A549 (cell line): Measurements from ENCODE around the gene UPK1A. TPM values are rescaled to one million over a fixed set of nuclear protein-coding genes. Genes with fewer than 3 reads are reported as not detected.

Experiments used
- ATAC-seq, 2 experiments: fragments of 200-7000 bp in 1 of 2; fragments of >200 bp in 1 of 2; cut with Nextera tagmentation in 1 of 2; cut with Tn5 transposase in 1 of 2; 3 replicates each; pipeline versions ENCODE4 v1.8.0 to v1.9.1; 2018 to 2020; ENCODE audit warnings: mild to moderate bottlenecking in 1 of 2, moderate library complexity in 1 of 2
- CTCF ChIA-PET: fragments of 300-600 bp; sonication (Branson Sonifier 250); formaldehyde crosslinking; extraction: SDS; loops from one replicate; lab custom pipeline; 2021; ENCODE audit warnings: antibody characterized with exemption, inconsistent platforms; lab: Yijun Ruan, JAX
- POLR2A ChIA-PET: fragments of 350-600 bp; formaldehyde crosslinking; extraction: SDS; loops from one replicate; lab custom pipeline; 2021; ENCODE audit warnings: antibody characterized with exemption, inconsistent platforms; lab: Yijun Ruan, JAX
- DNase-seq, 2 experiments: peaks; one replicate each; pipeline versions ENCODE4 v3.0.0 to v3.0.0-alpha.2; 2011 to 2016; ENCODE audit warnings: low read depth in 1 of 2, low spot score in 1 of 2
- FAIRE-seq: peaks from 2 replicates; lab custom pipeline; 2011; peaks lifted over from hg19 to GRCh38; lab: Jason Lieb, UNC
- H3K27ac ChIP-seq, 2 experiments: fragments of >200 bp; sonication (Bioruptor Twin); formaldehyde crosslinking; 3 replicates each; pipeline ENCODE4 v1.5.1; 2016 to 2017
- H3K4me1 ChIP-seq: fragments of >200 bp; sonication (Bioruptor Twin); formaldehyde crosslinking; 3 replicates; pipeline ENCODE4 v1.6.1; 2016
- H3K4me2 ChIP-seq: fragments of >200 bp; sonication (Bioruptor Twin); formaldehyde crosslinking; 3 replicates; pipeline ENCODE4 v1.6.1; 2016
- H3K4me3 ChIP-seq: fragments of >200 bp; sonication (Bioruptor Twin); formaldehyde crosslinking; 3 replicates; pipeline ENCODE4 v1.5.1; 2016
- H3K9me3 ChIP-seq: fragments of >200 bp; sonication (Bioruptor Twin); formaldehyde crosslinking; 3 replicates; pipeline ENCODE4 v1.6.1; 2016
- CBX8 ChIP-seq: fragments of 200-600 bp; sonication (generic); IDR thresholded peaks from 2 replicates; pipeline ENCODE4 v1.6.1; 2016
- E2F6 ChIP-seq: IDR thresholded peaks from 2 replicates; pipeline ENCODE4 v1.6.1; 2012; ENCODE audit warnings: low read depth, borderline replicate concordance
- ESRRA ChIP-seq: fragments of 150-350 bp; IDR thresholded peaks from 2 replicates; pipeline ENCODE4 v1.6.1; 2014; ENCODE audit warnings: mild to moderate bottlenecking, low read length, borderline replicate concordance
- HES2 ChIP-seq: fragments of >200 bp; sonication (Bioruptor Twin); formaldehyde crosslinking; IDR thresholded peaks from 2 replicates; pipeline ENCODE4 v1.6.1; 2016
- HOXB13 ChIP-seq: fragments of 250-450 bp; sonication (Bioruptor Pico); IDR thresholded peaks from 2 replicates; pipeline ENCODE4 v1.5.0; 2020; ENCODE audit warnings: low read depth, mild to moderate bottlenecking, moderate library complexity
- HOXB5 ChIP-seq: fragments of 250-450 bp; sonication (Bioruptor Pico); IDR thresholded peaks from 2 replicates; pipeline ENCODE4 v1.5.0; 2020; ENCODE audit warnings: mild to moderate bottlenecking, moderate library complexity
- JUN ChIP-seq, 2 experiments: fragments of >200 bp; sonication (Bioruptor Twin); formaldehyde crosslinking; IDR thresholded peaks; 2 replicates in 1 of 2; 3 replicates in 1 of 2; pipeline ENCODE4 v1.6.1; 2016 to 2017
- KDM5A ChIP-seq: fragments of 200-600 bp; sonication (generic); IDR thresholded peaks from 2 replicates; pipeline ENCODE4 v1.6.1; 2016; ENCODE audit warnings: antibody characterized with exemption, mild to moderate bottlenecking
- NFE2L2 ChIP-seq: fragments of 150-350 bp; conservative IDR thresholded peaks from 2 replicates; pipeline ENCODE4 v1.6.1; 2014; ENCODE audit warnings: low read length
- NPAS2 ChIP-seq: fragments of 250-450 bp; sonication (Bioruptor Pico); IDR thresholded peaks from 2 replicates; pipeline ENCODE4 v1.8.0; 2022; ENCODE audit warnings: mild to moderate bottlenecking, moderate library complexity, borderline replicate concordance
- PBX3 ChIP-seq: IDR thresholded peaks from 2 replicates; pipeline ENCODE4 v1.6.1; 2012
- REST ChIP-seq: fragments of 200-600 bp; sonication (generic); IDR thresholded peaks from 2 replicates; pipeline ENCODE4 v1.6.1; 2016; ENCODE audit warnings: antibody characterized with exemption, mild to moderate bottlenecking, moderate library complexity
- RNF2 ChIP-seq: fragments of 200-600 bp; sonication (generic); IDR thresholded peaks from 2 replicates; pipeline ENCODE4 v1.6.1; 2016; ENCODE audit warnings: low read depth, mild to moderate bottlenecking, antibody characterized with exemption, moderate library complexity, borderline replicate concordance
- SMC3 ChIP-seq: fragments of >200 bp; sonication (Bioruptor Twin); formaldehyde crosslinking; IDR thresholded peaks from 3 replicates; pipeline ENCODE4 v1.6.1; 2018; ENCODE audit warnings: inconsistent platforms
- TFCP2L1 ChIP-seq: fragments of 250-450 bp; sonication (Bioruptor Pico); IDR thresholded peaks from 2 replicates; pipeline ENCODE4 v1.5.0; 2021; ENCODE audit warnings: mild to moderate bottlenecking
- ZFP36 ChIP-seq: fragments of 450-650 bp; IDR thresholded peaks from 2 replicates; pipeline ENCODE4 v1.6.1; 2014; ENCODE audit warnings: borderline replicate concordance; ENCODE audit not compliant: partially characterized antibody
- ZNF302 ChIP-seq: fragments of 250-450 bp; sonication (Bioruptor Pico); IDR thresholded peaks from 2 replicates; pipeline ENCODE4 v1.9.0; 2021; ENCODE audit warnings: inconsistent platforms, mild to moderate bottlenecking, moderate library complexity
- ZSCAN20 ChIP-seq: fragments of 250-450 bp; sonication (Bioruptor Pico); IDR thresholded peaks from 2 replicates; pipeline ENCODE4 v1.8.0; 2022; ENCODE audit warnings: mild to moderate bottlenecking, moderate library complexity
- WGBS: methylation state at CpG from one replicate; pipeline ENCODE4 v1.1.6; 2017; ENCODE audit errors: missing lambda C conversion rate; 5-methylcytosine and 5-hydroxymethylcytosine counted together
- polyA plus RNA-seq, 4 experiments: library from polyadenylated mRNA; depleted of rRNA in 3 of 4; stranded (reverse); fragments of >200 nt; fragmentation: RNase III in 1 of 4; extraction: RNeasy Plus Mini Kit Qiagen cat#74134 plus additional on column Dnase treatment in 1 of 4; gene quantifications; 2 replicates in 3 of 4; 3 replicates in 1 of 4; pipeline ENCODE4 v1.2.3, GENCODE V29; 2011 to 2017

The UPK1A gene
- polyA plus RNA-seq, 2 of the 4 experiments (the other 2 are of a cell fraction) = 0.44 to 0.78 TPM

GRCh38 chr19:35719402-35720162 is 53.3 kb downstream of the UPK1A start:
- Histone ChIP-seq H3K27ac (peak overlapping the region in 1 of 2 experiments; percentile 91; a peak in 3 of 6 replicates), H3K9me3 (no peaks in the 10 kb centered on the region), H3K4me3 (peak overlapping the region; percentile 87), H3K4me2 (peak overlapping the region; percentile 98), H3K4me1 (peaks cover 20% of the 10 kb centered on the region)
- no peak for ATAC-seq
- WGBS = 92% methylated on average over 32 of the region's 32 CpGs
- ChIA-PET CTCF (interaction anchor here (0.8 to 5.0 kb wide), 10 partner anchors 13 to 213 kb away, joined by 3 to 29 read pairs (median 6); partner anchors contain the start of genes PSENEN and U2AF1L4), POLR2A (interaction anchor here (1.3 to 1.5 kb wide), 3 partner anchors 13 to 29 kb away, joined by 3 to 6 read pairs (median 3); partner anchors contain the start of gene LIN37)
- DNase-seq = no peak
- TF ChIP-seq HES2 (no peak), JUN (IDR thresholded peaks at IDR 0.05) (no peak), PBX3 (no peak), REST (no peak), NPAS2 (CRISPR knock-in tag) (no peak), NFE2L2 (no peak), ZNF302 (CRISPR knock-in tag) (no peak), HOXB5 (no peak), TFCP2L1 (CRISPR knock-in tag) (no peak), HOXB13 (CRISPR knock-in tag) (no peak), ZSCAN20 (no peak), RNF2 (no peak), ESRRA (no peak), ZFP36 (no peak), SMC3 (no peak), KDM5A (no peak), CBX8 (no peak)
- peak; percentile 39 for FAIRE-seq

- 97% methylated on average over 9 of the region's 9 CpGs for WGBS
Observed at GRCh38 chr19:35720163-35720524, 53.8 kb downstream of the UPK1A start.

More at GRCh38 chr19:35720163-35720524, 53.8 kb downstream of the UPK1A start:
- peaks cover 20% of the 10 kb centered on the region for H3K4me1 ChIP-seq
- CTCF ChIA-PET = interaction anchor here (1.1 to 5.0 kb wide), 7 partner anchors 17 to 368 kb away, joined by 3 to 29 read pairs (median 4); partner anchors contain the start of genes PSENEN and U2AF1L4
- no peak overlapping the region for H3K27ac ChIP-seq
- DNase-seq (no peak), ATAC-seq (no peak), FAIRE-seq (no peak)
- POLR2A ChIA-PET = no interaction called here
- no peak overlapping the region for H3K4me3 ChIP-seq
- TF ChIP-seq E2F6 (no peak), ESRRA (peak; percentile 84; the same call in 1 of the 2 replicates)
- H3K4me2 ChIP-seq = no peak overlapping the region
- H3K9me3 ChIP-seq = no peaks in the 10 kb centered on the region
